ENCODE data around the gene ZNF709.
"Not testable (repeated sequence)": the region's sequence is repeated elsewhere in the genome, so short reads cannot be mapped to it uniquely, and the experiment has no call there.

ZNF709 gene

DNA sequence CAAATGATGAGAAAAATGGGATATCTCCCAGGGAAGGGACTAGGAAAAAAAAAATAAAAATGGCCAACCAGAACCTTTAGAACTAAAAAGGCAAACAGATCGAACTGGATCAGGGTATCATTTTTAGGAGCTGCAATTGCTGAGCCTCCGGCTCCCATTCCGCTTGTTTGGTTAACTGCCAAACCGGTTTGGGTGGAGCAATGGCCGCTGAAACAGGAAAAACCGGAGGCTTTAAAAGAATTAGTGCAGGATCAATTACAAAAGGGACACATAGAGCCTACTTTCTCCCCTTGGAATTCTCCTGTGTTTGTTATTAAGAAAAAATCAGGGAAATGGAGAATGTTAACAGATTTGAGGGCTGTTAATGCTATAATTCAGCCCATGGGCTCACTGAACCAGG lies 31.1 kb downstream of the ZNF709 start:
- peak; percentile 66 for DNase-seq (ENCODE audit: low read depth, low spot score)

DNA sequence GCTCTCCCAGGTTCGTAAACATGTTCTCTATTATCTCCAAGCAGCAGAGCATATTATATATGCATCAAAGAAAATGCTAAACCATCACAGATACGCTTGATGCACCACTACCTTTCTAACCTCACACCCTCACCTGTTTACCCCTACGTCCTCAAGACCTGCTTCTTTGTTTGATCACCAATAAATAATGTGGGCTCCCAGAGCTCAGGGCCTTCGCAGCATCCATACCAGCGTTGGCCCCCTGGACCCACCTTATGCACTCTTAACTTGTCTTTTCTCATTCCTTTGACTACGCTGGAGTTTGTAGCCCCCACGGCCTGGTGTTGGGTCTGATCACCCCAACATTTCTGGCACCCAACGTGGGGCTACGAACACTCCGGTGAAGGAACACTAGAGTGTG lies 33.8 kb downstream of the ZNF709 start:
- DNase-seq (ENCODE audit: low read depth, low spot score), result no peak

- DNase-seq (ENCODE audit: low read depth, low spot score), result no peak
Measured at GRCh38 chr19:12448808-12449207, 35.8 kb downstream of the ZNF709 start.

DNA sequence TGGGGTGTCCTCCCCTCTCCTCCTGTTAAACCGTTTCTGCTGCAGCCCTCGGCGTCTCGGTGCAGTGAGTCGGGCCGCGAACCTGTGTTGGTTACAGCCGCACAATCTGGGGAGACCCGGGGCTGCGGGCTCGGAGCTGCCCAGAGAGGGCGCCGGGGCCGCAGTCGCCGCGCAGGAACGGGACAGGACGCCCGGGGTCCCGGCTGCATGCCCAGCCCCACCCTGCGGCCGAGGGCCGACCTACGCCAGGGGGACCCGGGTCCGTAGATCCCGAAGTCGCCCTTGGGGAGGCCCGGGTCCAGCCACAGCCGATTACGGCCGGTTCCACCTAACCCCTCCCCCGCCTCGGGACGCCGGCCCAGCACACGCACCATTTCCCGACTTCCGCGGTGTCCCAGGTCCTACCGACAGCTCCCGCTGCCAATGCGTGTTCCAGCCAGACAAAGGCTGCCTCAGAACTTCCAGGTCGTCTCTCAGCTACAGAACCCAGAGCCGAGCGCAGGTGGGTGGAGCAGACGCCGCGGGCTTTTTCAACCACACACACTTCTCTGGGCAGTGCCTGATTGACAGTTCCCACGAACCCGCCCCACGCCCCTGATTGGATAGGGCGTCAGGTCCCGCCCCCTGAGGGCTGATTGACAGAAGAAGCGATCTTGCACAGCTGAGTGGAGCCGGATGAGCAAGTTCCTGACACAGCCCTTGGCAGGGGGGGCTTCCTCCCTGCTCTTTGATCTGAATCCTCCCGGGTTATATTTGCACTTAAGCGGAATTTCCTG lies 43.9 kb downstream of the ZNF709 start, which contains the start of gene ZNF443:
ZNF443 (minus strand) TSS at position 481 of the 776 bp plus-strand sequence; CDS start at position 374, 107 bp downstream.
- DNase-seq (ENCODE audit: low read depth, low spot score), result peak; percentile 100

DNA sequence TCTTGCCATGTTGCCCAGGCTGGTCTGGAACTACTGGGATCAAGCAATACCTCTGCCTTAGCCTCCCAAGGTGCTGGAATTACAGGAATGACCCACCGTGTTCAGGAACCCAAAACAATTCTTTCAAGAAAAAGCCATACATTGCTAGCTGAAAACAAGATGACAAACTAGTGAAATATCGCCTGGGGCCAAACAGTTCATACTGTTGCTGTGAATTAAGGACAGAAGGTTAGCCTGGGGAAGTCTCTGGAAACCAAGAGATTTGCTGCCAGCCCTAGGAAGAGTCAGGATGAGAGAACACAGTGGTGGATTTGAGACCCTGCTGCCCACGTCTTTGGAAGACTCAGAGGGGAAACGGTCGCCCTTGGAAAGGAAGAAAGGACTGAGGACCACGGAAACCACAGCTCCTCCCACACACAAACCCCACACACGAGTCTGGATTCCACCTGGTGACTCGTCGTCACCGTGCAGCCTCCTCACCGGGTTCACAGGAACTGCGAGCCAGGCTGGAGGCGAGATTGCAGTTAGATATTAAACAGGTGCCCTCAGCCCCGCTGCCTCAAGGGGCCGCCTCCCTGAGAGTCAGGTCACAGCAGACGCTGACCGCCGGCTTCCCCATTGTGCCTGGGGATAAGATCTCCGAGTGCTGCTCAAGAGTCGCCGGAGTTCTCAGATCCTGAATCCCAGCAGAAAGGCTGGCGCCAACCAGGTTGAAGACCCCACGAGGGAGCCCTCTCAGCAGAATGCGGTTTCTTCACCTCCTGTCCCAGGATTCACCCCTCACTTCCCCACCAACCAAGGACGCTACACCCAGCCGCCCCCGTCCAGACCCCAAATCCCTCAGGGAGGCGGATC lies 44.7 kb downstream of the ZNF709 start:
- peak; percentile 76 for DNase-seq (ENCODE audit: low read depth, low spot score)

GRCh38 chr19:12430726-12431299 lies 53.8 kb downstream of the ZNF709 start:
- DNase-seq (ENCODE audit: low read depth, low spot score), result not testable (repeated sequence)

DNA sequence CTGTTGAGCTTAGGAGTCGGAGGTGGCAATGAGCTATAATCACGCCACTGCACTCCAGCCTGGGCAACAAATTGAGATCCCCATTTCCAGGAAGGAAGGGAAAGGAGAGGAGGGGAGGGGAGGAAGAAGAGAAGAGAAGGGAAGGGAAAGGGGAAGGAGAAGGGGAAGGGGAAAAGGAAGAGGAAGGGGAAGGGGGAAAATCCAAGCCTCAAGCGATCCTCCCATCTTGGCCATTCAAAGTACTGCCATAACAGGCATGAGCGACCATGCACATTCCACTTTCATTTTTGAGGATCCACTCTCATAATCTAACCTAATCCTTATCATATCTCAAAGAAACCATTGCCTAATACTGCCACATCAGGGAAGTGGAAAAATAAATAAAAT lies 58.7 kb downstream of the ZNF709 start:
- no peak for DNase-seq (ENCODE audit: low read depth, low spot score)

- no peak for DNase-seq (ENCODE audit: low read depth, low spot score)
Measured at GRCh38 chr19:12425236-12425887, 59.3 kb downstream of the ZNF709 start.

DNA sequence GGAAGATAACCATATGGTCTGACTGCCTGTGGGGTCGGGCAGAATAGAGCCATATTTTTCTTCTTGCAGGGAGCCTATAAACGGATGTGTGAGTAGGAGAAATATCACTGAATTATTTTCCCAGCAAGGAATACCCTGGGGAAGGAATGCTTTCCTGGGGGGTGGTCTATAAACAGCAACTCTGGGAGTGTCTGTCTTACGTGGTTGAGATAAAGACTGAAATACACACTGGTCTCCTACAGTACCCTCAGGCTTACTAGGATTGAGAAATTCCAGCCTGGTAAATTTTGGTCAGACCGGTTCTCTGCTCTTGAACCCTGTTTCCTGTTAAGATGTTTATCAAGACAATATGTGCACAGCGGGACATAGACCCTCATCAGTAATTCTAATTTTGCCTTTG lies 67.3 kb downstream of the ZNF709 start:
- peak; percentile 8 for DNase-seq (ENCODE audit: low read depth, low spot score)

DNA sequence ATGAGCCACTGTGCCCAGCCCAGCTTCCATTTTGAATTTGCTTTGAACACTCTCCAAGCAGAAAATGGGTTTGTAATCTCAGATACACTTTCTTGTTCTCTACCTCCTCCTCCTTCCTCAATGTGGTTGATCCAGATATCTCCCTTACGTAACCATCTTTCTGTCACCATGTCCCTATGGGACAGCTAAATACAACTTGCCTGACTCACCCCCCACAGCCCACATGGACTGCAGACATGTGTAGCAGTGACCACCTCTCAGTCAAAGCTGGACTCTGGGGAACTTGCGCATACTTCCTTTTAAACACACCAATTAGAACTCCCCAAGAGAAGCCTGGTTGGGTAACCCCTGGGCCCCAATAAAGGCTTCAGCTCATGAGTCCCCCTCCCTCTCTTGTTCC lies 72.7 kb downstream of the ZNF709 start:
- no peak for DNase-seq (ENCODE audit: low read depth, low spot score)

Measured in ELF-1 (cell line).